Activated T-helper 2 cell treated with anti-CD3 and anti-CD28 coated beads, Interferon-gamma antibody, Interleukin-2, Interleukin-4, amounts not matched to agents 10 μg/mL and 5 μg/mL and 100 μg/mL, durations not matched to agents 14 hours and 24 hours and 36 hours (primary cell): ENCODE data around the gene LCA5L. TPM values are rescaled to one million over a fixed set of nuclear protein-coding genes. Genes with fewer than 3 reads are reported as not detected.
A peak's percentile ranks its signal among the peaks of the same experiment; 100 is the strongest.

Experiments
- DNase-seq: peaks from one replicate; pipeline ENCODE4 v3.0.0; 2021; ENCODE audit warnings: low spot score
- H3K27ac Mint-ChIP-seq: one replicate; pipeline ENCODE4 v1.8.0; 2021; ENCODE audit warnings: mixed read lengths
- H3K27me3 Mint-ChIP-seq: one replicate; pipeline ENCODE4 v1.8.0; 2021; ENCODE audit warnings: low read depth, mixed read lengths
- H3K36me3 Mint-ChIP-seq: one replicate; pipeline ENCODE4 v1.8.0; 2021; ENCODE audit warnings: low read depth, mixed read lengths
- H3K4me1 Mint-ChIP-seq: one replicate; pipeline ENCODE4 v1.8.0; 2021; ENCODE audit warnings: low read depth, mixed read lengths
- H3K4me3 Mint-ChIP-seq: one replicate; pipeline ENCODE4 v1.8.0; 2021; ENCODE audit warnings: low read depth, mild to moderate bottlenecking, moderate library complexity, mixed read lengths
- H3K9me3 Mint-ChIP-seq: one replicate; pipeline ENCODE4 v1.8.0; 2021; ENCODE audit warnings: mixed read lengths
- intact Hi-C: fragments of 100-400 bp; cut with micrococcal nuclease; formaldehyde crosslinking; loops from one replicate; pipeline ENCODE4 v1.15.1; 2023
- total RNA-seq: library from RNA; stranded (reverse); gene quantifications from 2 replicates; pipeline ENCODE4 v1.2.3, GENCODE V29; 2022

LCA5L gene
- total RNA-seq, 1 donor from 2014 or later, result 0.32 TPM

DNA sequence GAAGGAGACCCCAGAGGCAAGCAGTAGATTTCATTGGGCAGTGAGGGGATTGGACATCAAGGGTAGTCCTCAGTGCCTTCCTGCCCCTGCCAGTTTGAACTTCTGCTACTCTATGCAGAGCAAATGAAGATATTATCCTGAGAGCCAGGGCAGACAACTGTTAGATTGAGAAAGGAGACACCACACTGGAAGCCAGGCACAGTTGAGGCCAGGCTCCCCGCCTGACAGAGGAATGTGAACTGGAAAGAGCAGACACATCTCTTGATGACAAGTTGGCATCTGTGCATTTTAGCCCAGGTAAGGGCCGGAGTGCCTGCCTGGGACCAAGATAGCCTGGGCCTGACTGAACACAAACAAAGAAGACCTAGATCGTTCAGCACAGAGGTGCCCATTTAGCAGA lies 22.2 kb upstream of the LCA5L start:
- H3K27ac Mint-ChIP-seq, result no peak overlapping the region

DNA sequence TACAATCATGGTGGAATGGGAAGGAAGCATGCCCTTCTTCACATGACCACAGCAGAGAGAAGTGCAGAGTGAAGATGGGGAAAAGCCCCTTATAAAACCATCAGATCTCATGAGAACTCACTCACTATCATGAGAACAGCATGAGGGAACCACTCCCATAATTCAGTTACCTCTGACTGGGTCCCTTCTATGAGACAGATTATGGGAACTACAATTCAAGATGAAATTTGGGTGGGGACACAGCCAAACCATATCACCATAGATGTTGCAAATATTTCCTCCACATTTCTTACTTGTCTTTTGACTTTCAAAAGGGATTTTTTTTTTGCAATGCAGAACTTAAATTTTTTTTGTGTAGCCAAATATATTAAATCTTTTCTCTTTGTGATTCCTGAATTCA lies 21.0 kb upstream of the LCA5L start:
- Mint-ChIP-seq H3K36me3 (no peaks in the 10 kb centered on the region), H3K9me3 (no peaks in the 10 kb centered on the region), H3K27me3 (peaks cover 2% of the 10 kb centered on the region), H3K4me1 (no peaks in the 10 kb centered on the region), H3K4me3 (no peak overlapping the region), H3K27ac (no peak overlapping the region)
- no peak for DNase-seq
- intact Hi-C loops, result no loop called here

More for the DNA sequence above, 22.2 kb upstream of the LCA5L start:
- H3K36me3 Mint-ChIP-seq, result no peaks in the 10 kb centered on the region
- intact Hi-C loops, result no loop called here
- H3K9me3 Mint-ChIP-seq, result no peaks in the 10 kb centered on the region
- no peak overlapping the region for H3K4me3 Mint-ChIP-seq
- no peak for DNase-seq
- peaks cover 2% of the 10 kb centered on the region for H3K27me3 Mint-ChIP-seq
- no peaks in the 10 kb centered on the region for H3K4me1 Mint-ChIP-seq

DNA sequence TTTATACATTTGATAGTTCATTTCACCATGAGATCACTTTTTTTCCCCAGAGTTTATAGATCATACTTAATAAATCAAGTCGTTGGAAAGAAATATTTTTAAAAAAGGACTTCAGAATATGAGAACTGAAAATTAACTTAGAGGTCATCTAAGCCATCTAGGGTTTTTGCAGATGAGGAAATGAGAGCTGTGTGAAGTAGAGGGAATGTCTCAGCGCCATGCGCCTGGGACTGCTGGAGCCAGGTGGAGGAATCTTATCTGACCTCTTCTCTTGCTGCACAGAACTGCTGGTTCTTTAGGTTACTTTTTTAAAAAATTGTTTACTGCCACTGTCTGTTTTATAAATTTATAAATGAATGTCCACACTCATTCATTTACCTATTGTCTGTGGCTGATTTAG lies 17.7 kb upstream of the LCA5L start:
- no peak overlapping the region for H3K27ac Mint-ChIP-seq
- H3K4me3 Mint-ChIP-seq, result no peak overlapping the region
- no peaks in the 10 kb centered on the region for H3K9me3 Mint-ChIP-seq
- H3K36me3 Mint-ChIP-seq, result no peaks in the 10 kb centered on the region
- DNase-seq, result no peak
- intact Hi-C loops, result no loop called here
- no peaks in the 10 kb centered on the region for H3K27me3 Mint-ChIP-seq
- H3K4me1 Mint-ChIP-seq, result no peaks in the 10 kb centered on the region

DNA sequence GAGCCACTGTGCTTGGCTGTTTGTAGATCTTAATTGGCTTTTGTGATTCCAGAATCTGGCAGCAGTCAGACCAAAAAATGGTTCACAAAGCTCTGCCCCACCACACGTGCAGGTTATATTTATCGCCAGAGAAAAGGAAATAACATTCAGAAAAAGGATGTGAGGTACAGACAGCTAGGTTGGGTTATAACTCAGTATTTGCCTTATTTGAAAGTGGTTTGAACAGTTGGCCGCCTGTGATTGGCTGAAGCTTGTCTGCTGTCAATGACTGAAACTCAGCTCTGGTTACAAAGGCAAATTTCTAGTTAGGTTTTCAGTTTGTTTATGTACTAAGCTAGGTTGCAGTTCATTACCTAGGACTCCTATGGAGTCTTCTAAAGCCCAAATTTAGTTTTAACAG lies 15.8 kb upstream of the LCA5L start:
- no peak for DNase-seq
- Mint-ChIP-seq H3K4me3 (no peak overlapping the region), H3K36me3 (no peaks in the 10 kb centered on the region), H3K27me3 (no peaks in the 10 kb centered on the region), H3K4me1 (no peaks in the 10 kb centered on the region), H3K9me3 (no peaks in the 10 kb centered on the region), H3K27ac (no peak overlapping the region)
- intact Hi-C loops, result no loop called here

DNA sequence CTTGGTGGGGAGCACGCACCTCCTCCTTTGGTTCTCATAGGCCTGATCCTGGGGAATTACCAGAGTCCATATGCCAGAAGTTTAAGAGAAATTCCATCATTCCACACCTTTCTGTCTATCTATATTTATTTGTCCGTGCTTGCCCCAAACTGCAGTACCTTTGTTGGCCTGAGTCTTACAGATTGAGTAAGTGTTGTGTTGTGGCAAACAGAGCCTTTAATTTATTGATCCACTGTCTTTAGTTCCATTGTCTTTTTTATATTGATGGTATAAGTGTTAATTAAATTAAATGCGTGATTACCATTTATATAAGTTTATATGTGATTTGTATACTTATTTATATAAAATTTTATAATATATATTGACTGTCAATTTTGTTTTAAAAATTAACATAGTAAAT lies 11.1 kb upstream of the LCA5L start:
- no peaks in the 10 kb centered on the region for H3K4me1 Mint-ChIP-seq
- H3K36me3 Mint-ChIP-seq, result no peaks in the 10 kb centered on the region
- intact Hi-C loops, result no loop called here
- H3K9me3 Mint-ChIP-seq, result no peaks in the 10 kb centered on the region
- DNase-seq, result no peak
- no peak overlapping the region for H3K4me3 Mint-ChIP-seq
- H3K27ac Mint-ChIP-seq, result no peak overlapping the region
- H3K27me3 Mint-ChIP-seq, result peaks cover 4% of the 10 kb centered on the region

DNA sequence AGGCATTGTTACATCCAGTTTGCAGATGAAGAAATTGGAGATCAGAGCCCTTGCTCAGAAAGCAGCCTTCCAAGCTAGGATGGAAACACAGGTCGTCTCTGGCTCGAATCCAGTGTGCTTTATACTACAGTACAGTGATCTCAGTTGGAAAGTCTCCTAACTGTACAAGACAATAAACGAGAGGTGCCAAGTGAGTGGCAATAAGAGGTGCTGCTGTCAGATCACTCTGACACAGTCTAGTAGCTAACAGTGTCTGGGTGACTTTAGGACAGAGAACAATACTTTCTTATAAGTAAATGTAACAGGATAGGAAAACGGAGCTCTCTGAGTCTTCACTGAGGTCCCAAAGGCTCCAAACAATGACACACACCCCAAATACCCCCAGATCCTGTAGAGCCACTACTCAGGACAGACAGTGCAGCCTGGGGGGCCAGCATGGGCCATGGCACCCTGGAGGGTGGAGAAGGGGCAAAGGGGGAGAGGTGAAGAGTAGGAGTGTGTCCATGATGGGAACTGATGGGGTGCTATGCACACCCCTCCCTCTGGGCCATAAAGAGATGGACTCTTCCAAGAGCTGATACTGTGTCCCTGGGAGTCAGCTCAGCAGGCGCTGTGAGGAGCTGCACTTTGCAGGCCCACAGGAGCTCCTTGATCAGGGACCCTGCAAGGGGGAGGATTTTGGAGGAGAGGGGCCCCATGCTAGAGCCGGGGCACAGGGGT lies 9.5 kb upstream of the LCA5L start:
- Mint-ChIP-seq H3K9me3 (no peaks in the 10 kb centered on the region), H3K27me3 (peaks cover 4% of the 10 kb centered on the region), H3K36me3 (no peaks in the 10 kb centered on the region), H3K27ac (no peak overlapping the region), H3K4me1 (no peaks in the 10 kb centered on the region), H3K4me3 (no peak overlapping the region)
- intact Hi-C loops, result no loop called here
- no peak for DNase-seq

DNA sequence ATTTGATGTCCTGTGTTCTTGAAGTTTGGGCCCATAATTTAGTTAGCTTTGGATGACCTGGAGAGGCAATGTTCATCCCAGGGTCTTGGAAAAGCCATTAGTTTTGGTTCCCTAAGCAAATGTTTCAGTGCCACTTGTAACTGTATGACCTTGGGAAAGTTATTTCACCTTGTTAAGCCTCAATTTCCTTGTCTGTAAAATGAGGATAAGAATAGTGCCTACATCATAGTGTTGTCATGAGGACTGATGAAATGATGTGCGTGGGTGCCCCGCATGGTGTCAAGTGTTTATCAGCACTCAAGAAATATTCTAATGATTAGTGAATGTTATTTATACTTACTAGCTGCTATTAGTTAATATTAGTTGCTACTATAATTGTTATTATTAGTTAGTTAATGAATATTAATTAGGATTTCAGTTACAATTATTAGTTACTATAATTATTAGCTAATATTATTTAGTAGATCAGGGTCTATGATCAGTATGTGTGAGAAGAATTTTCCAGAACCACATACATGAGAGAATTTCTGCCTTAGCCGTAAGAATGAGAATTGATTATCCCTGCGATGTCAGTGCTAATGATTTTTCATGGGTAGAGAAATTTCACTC lies 8.1 kb upstream of the LCA5L start:
- Mint-ChIP-seq H3K36me3 (no peaks in the 10 kb centered on the region), H3K4me1 (no peaks in the 10 kb centered on the region), H3K4me3 (no peak overlapping the region), H3K27me3 (peaks cover 14% of the 10 kb centered on the region), H3K27ac (no peak overlapping the region), H3K9me3 (no peaks in the 10 kb centered on the region)
- no peak for DNase-seq
- intact Hi-C loops, result no loop called here

DNA sequence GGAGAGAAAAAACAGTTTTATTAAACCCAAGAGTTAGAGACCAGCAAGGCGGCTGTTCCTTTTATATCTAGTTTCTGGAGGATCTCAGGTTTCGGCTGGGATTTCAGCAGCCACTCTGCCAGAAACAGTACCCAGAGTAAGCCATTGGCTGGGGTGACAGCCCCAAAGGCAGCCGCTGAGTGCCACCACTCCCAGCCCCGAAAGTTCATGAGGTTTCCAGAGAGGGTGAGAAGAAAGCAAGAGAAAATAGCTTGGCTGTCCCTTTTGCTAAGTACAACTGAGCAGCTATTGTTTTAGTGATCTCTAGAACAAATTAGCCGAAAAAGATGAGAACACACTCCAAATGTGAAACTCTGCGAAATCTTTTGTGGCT lies 7.4 kb upstream of the LCA5L start:
- H3K27ac Mint-ChIP-seq, result no peak overlapping the region
- H3K27me3 Mint-ChIP-seq, result peaks cover 20% of the 10 kb centered on the region
- no peak overlapping the region for H3K4me3 Mint-ChIP-seq
- H3K4me1 Mint-ChIP-seq, result no peaks in the 10 kb centered on the region
- H3K9me3 Mint-ChIP-seq, result no peaks in the 10 kb centered on the region
- intact Hi-C loops, result no loop called here
- DNase-seq, result no peak
- H3K36me3 Mint-ChIP-seq, result no peaks in the 10 kb centered on the region

DNA sequence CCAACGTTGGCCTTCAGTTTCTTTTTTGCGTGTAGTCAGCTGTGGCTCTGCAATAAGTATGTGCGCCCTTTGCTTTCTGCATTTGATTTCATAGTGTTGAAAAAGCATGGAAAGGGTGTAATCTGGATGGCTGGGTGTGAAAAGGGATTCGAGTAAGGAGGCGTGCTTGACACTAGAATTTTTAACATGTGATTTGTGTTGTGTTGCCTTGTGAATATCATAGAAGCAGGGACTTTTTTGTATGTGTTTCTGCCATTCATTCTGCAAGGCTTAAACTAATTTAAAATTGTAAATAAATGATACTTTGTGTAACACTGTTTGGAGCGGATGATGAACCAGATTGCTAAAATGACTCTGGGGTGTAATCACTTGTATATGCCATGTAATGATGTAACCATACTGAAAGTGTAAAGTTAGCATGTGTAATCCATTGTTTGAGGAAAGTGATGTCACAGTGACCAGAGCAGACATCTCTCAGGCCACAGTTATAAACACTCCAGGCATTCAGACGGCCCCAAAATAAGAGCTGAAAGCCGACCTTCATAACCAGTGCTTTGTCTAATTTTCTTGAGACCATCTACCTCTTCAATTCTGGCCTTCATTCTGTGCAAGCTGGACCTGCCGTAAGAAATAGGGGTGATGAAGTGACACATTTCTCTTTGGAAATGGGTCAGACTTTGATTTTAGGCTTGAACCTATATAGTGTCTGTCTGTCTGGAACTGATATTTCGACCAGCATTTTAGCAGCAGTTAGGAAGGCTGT lies 6.8 kb upstream of the LCA5L start:
- Mint-ChIP-seq H3K4me1 (no peaks in the 10 kb centered on the region), H3K27ac (no peak overlapping the region), H3K4me3 (no peak overlapping the region), H3K9me3 (no peaks in the 10 kb centered on the region), H3K27me3 (peaks cover 21% of the 10 kb centered on the region), H3K36me3 (no peaks in the 10 kb centered on the region)
- intact Hi-C loops, result no loop called here
- DNase-seq, result no peak

DNA sequence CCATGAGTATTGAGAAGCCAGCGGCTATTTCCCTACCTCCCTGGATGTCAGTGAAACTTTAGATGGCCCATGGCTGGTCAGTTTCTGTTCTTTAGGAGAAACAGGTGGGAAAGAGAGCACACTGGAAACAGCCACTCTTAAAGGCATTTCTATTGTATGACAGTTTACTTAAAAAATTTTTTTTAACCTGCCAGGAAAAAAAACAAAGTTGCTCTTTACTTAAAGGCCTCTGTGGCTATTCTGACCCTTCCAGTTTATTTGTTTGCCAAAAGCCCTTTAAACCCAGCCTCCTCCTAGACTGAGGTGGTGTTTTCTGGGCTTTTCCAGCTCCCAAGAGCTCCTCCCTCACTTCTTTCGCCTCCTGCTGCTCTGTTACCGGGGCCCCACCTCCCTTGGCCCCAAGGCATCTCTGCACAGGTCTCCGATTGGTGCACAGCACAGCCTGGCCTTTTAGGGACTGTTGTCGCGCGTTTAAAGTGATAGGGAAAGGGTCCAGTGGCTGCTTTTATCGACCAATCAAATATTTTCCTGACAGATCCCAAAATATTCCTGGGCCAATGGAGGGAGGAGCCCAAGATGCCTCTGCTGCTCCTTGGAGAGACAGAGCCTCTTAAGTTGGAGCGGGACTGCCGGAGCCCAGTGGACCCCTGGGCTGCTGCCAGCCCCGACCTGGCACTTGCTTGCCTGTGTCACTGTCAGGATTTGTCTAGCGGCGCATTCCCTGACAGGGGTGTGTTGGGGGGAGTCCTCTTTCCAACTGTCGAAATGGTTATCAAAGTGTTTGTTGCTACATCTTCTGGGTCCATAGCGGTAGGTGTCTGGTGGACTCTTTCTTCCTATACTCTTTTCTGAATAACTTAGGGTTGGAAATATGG lies 6.0 kb upstream of the LCA5L start, which contains the start of gene SH3BGR:
TSS of gene SH3BGR (plus strand) at position 639 of the 875 bp plus-strand sequence. CDS start at position 766, 127 bp downstream.
- Mint-ChIP-seq H3K27ac (no peak within 1 kb of the TSS), H3K36me3 (no peaks in the 10 kb centered on the region), H3K4me3 (no peak within 1 kb of the TSS), H3K9me3 (no peaks in the 10 kb centered on the region), H3K4me1 (no peaks in the 10 kb centered on the region), H3K27me3 (peaks cover 21% of the 10 kb centered on the region)
- intact Hi-C loops, result no loop called here
- DNase-seq, result no peak

DNA sequence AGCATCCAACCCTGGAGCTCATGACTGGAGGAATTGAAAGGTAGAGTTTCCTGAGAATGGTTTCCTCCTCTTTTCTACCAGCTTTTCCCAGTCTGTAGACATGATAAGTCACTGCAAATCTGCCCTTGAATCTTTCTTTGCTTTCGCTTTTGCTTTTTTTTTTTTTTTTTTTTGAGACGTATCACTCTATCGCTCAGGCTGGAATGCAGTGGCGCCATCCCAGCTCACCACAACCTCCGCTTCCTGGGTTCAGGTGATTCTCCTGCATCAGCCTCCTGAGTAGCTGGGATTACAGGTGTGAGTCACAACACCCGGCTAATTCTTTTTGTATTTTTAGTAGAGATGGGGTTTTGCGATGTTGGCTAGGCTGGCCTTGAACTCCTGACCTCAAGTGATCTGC lies 1.7 kb upstream of the LCA5L start:
- no peak overlapping the region for H3K4me3 Mint-ChIP-seq
- intact Hi-C loops, result loop anchor here (5.0 kb wide), 2 partner anchors 265 to 1885 kb away; partner anchors contain the start of gene PSMG1
- H3K36me3 Mint-ChIP-seq, result no peaks in the 10 kb centered on the region

DNA sequence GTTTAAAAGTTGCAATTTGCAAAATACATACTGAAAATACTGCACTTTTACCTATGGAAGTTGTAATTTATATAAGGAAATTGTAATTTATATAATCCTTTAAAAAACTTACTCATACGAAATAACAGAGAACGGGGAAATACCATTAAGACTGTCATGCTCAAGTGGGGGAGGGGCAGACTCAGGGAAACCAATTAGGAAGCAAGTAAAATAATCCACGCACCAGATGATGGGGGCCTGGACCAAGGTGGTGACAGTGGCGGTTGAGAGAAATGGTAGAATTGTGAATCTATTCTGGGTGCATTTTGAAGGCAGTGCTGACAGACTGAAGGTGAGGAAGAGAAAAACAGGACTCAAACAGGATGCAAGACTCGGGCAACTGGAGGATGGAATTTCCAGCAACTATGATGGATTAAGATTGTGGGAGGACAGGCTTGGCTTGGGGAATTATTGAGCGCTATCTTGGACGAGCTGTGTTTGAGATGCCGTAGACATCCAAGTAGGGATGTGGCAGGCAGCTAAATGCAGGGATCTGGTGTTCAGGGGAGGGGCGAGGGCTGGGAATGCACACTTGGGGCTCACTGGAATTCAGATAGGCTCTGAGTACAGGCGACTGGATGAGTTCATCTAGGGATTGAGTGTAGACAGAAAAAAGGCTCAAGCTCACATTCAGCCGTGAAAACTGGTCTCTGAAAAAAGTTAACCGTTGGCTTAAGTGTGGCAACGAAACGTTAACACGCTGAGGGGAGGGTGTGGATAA lies 977 bp downstream of the LCA5L start:
- peak overlapping the region; percentile 43 for H3K27ac Mint-ChIP-seq
- no peak for DNase-seq
- H3K36me3 Mint-ChIP-seq, result no peaks in the 10 kb centered on the region

More for the DNA sequence above, 1.7 kb upstream of the LCA5L start:
- no peaks in the 10 kb centered on the region for H3K9me3 Mint-ChIP-seq
- H3K4me1 Mint-ChIP-seq, result peaks cover 12% of the 10 kb centered on the region
- H3K27ac Mint-ChIP-seq, result no peak overlapping the region
- peaks cover 38% of the 10 kb centered on the region for H3K27me3 Mint-ChIP-seq
- no peak for DNase-seq

More for the DNA sequence above, 977 bp downstream of the LCA5L start:
- peak overlapping the region; percentile 89 for H3K4me3 Mint-ChIP-seq
- H3K9me3 Mint-ChIP-seq, result no peaks in the 10 kb centered on the region
- H3K4me1 Mint-ChIP-seq, result peaks cover 12% of the 10 kb centered on the region
- H3K27me3 Mint-ChIP-seq, result peaks cover 40% of the 10 kb centered on the region
- intact Hi-C loops, result loop anchor here (2.0 to 5.0 kb wide), 5 partner anchors 56 to 1882 kb away; partner anchors contain the start of genes HMGN1 and PSMG1
